Measurements from ENCODE around the gene POLR1G.

- TF ChIP-seq CTCF (conservative IDR thresholded peaks at IDR 0.05) (no peak), ZFX (IDR thresholded peaks at IDR 0.05) (no peak)
These were observed 10.7 kb downstream of the POLR1G start for GRCh38 chr19:45417151-45417550.

Data from C4-2B (cell line).